ENCODE results near the gene SLC41A2. TPM values are rescaled to one million over a fixed set of nuclear protein-coding genes. Genes with fewer than 3 reads are reported as not detected.

SLC41A2 gene
- total RNA-seq, 1 donor: 16.8 TPM

DNA sequence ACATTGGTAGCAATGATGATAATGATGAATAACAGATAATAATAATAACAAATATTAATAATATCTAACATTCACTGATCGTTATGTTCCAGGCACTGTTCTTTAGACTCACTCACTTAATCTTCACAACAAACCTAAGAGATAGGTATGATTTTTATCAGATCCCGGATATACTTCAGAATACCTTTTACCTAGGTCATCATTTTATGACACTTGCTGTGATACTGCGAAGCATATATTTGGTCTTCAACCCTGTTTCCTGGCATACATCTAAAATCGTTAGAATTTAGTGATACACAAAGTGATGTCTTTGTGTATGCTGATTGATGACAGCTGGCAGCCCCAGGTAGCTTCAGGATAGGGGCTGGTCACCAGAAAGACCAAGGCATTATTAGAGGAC, 46.1 kb downstream of the SLC41A2 start:
- no peak for DNase-seq (ENCODE audit: low read depth)
- TF ChIP-seq, protein P1, sequence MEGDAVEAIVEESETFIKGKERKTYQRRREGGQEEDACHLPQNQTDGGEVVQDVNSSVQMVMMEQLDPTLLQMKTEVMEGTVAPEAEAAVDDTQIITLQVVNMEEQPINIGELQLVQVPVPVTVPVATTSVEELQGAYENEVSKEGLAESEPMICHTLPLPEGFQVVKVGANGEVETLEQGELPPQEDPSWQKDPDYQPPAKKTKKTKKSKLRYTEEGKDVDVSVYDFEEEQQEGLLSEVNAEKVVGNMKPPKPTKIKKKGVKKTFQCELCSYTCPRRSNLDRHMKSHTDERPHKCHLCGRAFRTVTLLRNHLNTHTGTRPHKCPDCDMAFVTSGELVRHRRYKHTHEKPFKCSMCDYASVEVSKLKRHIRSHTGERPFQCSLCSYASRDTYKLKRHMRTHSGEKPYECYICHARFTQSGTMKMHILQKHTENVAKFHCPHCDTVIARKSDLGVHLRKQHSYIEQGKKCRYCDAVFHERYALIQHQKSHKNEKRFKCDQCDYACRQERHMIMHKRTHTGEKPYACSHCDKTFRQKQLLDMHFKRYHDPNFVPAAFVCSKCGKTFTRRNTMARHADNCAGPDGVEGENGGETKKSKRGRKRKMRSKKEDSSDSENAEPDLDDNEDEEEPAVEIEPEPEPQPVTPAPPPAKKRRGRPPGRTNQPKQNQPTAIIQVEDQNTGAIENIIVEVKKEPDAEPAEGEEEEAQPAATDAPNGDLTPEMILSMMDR (IDR thresholded peaks at IDR 0.05; ENCODE audit: insufficient read depth, low read depth, low read length): no peak
- H3K4me3 ChIP-seq (ENCODE audit: low read depth, low read length): no peak overlapping the region

DNA sequence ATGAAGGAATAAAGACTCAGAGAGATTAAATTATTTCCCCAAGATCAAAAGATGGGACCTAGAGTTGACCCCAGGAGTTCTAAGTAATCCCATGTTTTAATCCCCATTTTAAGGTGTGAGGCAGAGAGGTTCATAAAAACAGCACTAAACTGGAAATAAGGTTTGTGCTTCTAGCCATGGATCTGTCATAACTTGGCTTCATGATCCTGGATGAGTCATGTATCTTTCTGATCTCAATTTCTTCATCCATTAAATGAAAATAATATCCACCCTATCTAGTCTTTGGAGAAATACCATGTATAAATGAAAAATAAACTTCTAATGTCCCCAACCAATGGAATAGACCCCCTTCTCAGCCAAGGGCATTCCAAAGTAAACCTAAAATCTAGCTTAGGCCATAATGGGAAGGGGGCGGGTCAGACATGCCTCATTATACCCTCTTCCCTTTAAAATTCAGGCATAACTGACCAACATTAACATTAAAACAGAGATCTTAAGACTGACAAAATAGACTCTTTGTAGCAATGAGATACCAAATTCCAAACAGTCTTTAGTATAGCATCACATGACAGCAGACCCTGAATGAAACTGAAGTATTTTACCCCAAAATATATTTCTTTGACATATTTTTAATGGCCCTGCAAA, 47.8 kb downstream of the SLC41A2 start:
- DNase-seq (ENCODE audit: low read depth): peak; percentile 33
- H3K4me3 ChIP-seq (ENCODE audit: low read depth, low read length): no peak overlapping the region
- TF ChIP-seq, protein P1 (IDR thresholded peaks at IDR 0.05; ENCODE audit: insufficient read depth, low read depth, low read length): no peak

DNA sequence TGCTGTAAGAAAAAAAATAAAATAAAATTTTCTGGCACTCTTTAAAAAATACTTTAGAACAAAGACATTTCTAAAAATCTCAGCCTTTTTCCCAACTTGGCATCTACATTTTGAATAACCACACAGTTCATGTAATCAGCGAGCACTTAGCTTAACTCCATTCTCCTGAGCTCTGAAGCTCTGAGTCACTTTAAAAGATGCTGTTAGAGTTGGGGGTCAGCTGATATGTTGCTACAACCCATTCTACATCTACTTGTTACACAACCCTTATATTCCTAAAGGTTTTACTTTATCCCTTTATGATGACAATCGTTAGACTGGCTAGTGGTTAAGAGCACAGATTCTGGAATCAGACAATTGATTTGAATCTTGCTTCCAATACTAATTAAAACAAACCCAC, 48.3 kb downstream of the SLC41A2 start:
- no peak overlapping the region for H3K4me3 ChIP-seq (ENCODE audit: low read depth, low read length)
- TF ChIP-seq, protein P1 (IDR thresholded peaks at IDR 0.05; ENCODE audit: insufficient read depth, low read depth, low read length): no peak
- no peak for DNase-seq (ENCODE audit: low read depth)

Other genes starting within 250 kb of the SLC41A2 start
- 6.1 and 7.8 TPM in 2 replicates for gene NOPCHAP1, start 28.0 kb upstream of the SLC41A2 start, total RNA-seq
- gene ALDH1L2, start 126.2 kb upstream of the SLC41A2 start, total RNA-seq: 23.3 and 42.5 TPM in 2 replicates
- 129 and 148 TPM in 2 replicates for gene WASHC4, start 149.4 kb upstream of the SLC41A2 start, total RNA-seq